Spleen (tissue), 11 donors: ENCODE results near the gene CRB2. TPM values are rescaled to one million over a fixed set of nuclear protein-coding genes. Genes with fewer than 3 reads are reported as not detected.

Experiments used
- DNase-seq: peaks from one replicate; pipeline ENCODE4 v3.0.0-alpha.2; 2020
- H3K27ac ChIP-seq, 8 donors: fragments of 200-600 bp; sonication (generic) in 7 of 8; 1 replicate in 4 of 8; 2 replicates in 4 of 8; pipeline versions ENCODE4 v1.5.0 to v1.8.0; 2016 to 2021; ENCODE audit warnings: inconsistent platforms in 4 of 8, mild to moderate bottlenecking in 4 of 8, moderate library complexity in 1 of 8
- H3K27me3 ChIP-seq, 7 donors: fragments of 200-600 bp; sonication (generic) in 6 of 7; replicated peaks in 1 of 7; 1 replicate in 4 of 7; 2 replicates in 3 of 7; pipeline versions ENCODE4 v1.5.0 to v1.8.0; 2016 to 2021; ENCODE audit warnings: inconsistent platforms in 3 of 7, mild to moderate bottlenecking in 1 of 7
- H3K36me3 ChIP-seq, 6 donors: fragments of 200-600 bp; sonication (generic) in 5 of 6; 1 replicate in 4 of 6; 2 replicates in 2 of 6; pipeline versions ENCODE4 v1.5.0 to v1.8.0; 2016 to 2021; ENCODE audit warnings: inconsistent platforms in 2 of 6
- H3K4me1 ChIP-seq, 6 donors: fragments of 200-600 bp; sonication (generic) in 5 of 6; 1 replicate in 3 of 6; 2 replicates in 3 of 6; pipeline versions ENCODE4 v1.5.0 to v1.8.0; 2016 to 2021; ENCODE audit warnings: inconsistent platforms in 3 of 6
- H3K4me3 ChIP-seq, 8 donors: fragments of 200-600 bp; sonication (generic) in 7 of 8; 1 replicate in 4 of 8; 2 replicates in 4 of 8; pipeline versions ENCODE4 v1.5.0 to v1.8.0; 2016 to 2021; ENCODE audit warnings: inconsistent platforms in 4 of 8, mild to moderate bottlenecking in 4 of 8, moderate library complexity in 2 of 8
- H3K9me3 ChIP-seq, 8 donors: fragments of 200-600 bp; sonication (generic) in 7 of 8; 1 replicate in 4 of 8; 2 replicates in 4 of 8; pipeline versions ENCODE4 v1.5.0 to v1.8.0; 2016 to 2021; ENCODE audit warnings: inconsistent platforms in 4 of 8
- CTCF ChIP-seq, 11 experiments: fragments of 200-600 bp in 7 of 11; fragments of 450-650 bp in 4 of 11; sonication (generic) in 4 of 11; IDR thresholded peaks in 8 of 11; conservative IDR thresholded peaks in 3 of 11; 1 replicate in 7 of 11; 2 replicates in 4 of 11; pipeline versions ENCODE4 v1.4.0 to v1.8.0; 2016 to 2021; ENCODE audit warnings: antibody characterized with exemption in 11 of 11, inconsistent platforms in 4 of 11, mild to moderate bottlenecking in 1 of 11
- POLR2A ChIP-seq, 3 donors: fragments of 450-650 bp; IDR thresholded peaks; one replicate each; pipeline ENCODE4 v1.5.1; 2017; ENCODE audit warnings: antibody characterized with exemption in 3 of 3, mild to moderate bottlenecking in 1 of 3
- POLR2AphosphoS5 ChIP-seq, 3 donors: sonication (generic); formaldehyde crosslinking; IDR thresholded peaks; one replicate each; pipeline ENCODE4 v1.5.1; 2017; ENCODE audit warnings: antibody characterized with exemption in 3 of 3
- WGBS, 5 donors: extraction: QIAGEN DNeasy Blood & Tissue Kit in 3 of 5; methylation state at CpG; one replicate each; pipeline versions ENCODE4 v1.1.5 to v1.1.7; 2013 to 2018; 5-methylcytosine and 5-hydroxymethylcytosine counted together
- intact Hi-C: fragments of 100-400 bp; cut with DNase I; formaldehyde crosslinking; loops from one replicate; pipeline ENCODE4 v1.15.0; 2023; ENCODE audit warnings: low total_unique reads
- polyA plus RNA-seq, 3 donors: library from polyadenylated mRNA; stranded (reverse); fragments of 200-250 nt; gene quantifications; one replicate each; pipeline ENCODE4 v1.2.1, GENCODE V29; 2013
- total RNA-seq, 7 donors: library from RNA; depleted of rRNA in 3 of 7; stranded (reverse); fragments of >200 nt in 3 of 7; fragmentation: NEBNext Ultra II Directional in 4 of 7; extraction: Animal tissue kit (Norgen Biotek cat#: 25700) in 4 of 7; gene quantifications; one replicate each; pipeline versions ENCODE4 v1.1.0 to v1.2.1, GENCODE V29; 2016 to 2021
- donor health status: healthy with polysubstance abuse.
- donor health status: DM: no; HTN: no; CAD: no; lungs with moderate emphysema.
- donor health status: DM: no; HTN: no; CAD: no.
- donor health status: Bipolar disorder and iron deficiency.
- donor health status: healthy.
- donor health status: DM: no; HTN: no; CAD: no.
- donor health status: DM: yes; HTN: yes; CAD: no.

The CRB2 gene
- total and polyA plus RNA-seq, 10 donors, result 0.34 to 3.0 (median 1.6) TPM

DNA sequence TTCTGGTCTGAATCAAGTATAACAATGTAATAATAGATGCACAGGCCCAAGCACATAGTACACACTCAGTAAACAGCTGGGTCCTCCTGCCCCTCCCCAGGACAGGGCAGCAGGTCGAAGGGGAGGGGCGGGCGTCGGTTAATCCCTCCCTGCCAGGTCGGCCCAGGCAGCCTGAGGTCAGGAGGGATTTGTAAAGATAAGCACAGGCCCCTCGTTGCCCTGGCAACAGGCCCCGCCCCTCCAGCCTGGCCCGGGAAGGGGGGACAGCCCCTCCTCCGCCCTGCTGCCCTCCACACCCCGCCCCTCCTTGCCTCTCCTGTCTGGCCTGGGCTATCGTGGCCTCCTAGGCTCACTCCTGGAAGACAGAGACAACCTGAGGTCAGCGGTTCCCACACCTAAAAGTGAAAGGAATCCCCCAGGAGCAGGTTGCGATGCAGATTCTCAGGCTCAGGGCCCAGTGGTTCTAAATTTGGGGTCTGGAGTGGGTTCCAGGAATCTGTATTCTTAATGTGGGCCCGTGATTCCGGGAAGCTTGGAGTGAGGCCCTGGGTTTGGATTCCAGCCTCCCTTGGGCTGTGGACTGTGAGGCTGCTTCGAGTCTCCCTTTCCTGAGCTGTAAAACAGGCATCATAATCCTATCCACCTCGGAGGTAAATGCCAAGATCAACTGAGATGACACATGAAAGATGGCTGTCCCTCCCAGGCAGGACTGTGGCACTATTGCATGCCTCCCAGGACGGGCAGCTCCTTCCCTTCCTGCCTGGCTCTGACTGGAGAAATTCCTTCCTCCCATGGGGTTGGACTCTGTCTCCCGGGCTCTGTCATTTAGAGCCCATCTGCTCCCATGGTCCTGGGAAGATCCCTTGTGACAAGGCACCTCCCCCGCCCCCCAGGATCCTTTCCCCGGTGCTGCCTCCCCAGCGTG is 4.4 kb downstream of the CRB2 start:
- intact Hi-C loops, result no loop called here
- H3K27me3 ChIP-seq, result peaks cover 0 to 8% (median 0%) of the 10 kb centered on the region in 7 donors
- no peak overlapping the region for H3K27ac ChIP-seq
- TF ChIP-seq POLR2A (IDR thresholded peaks at IDR 0.05) (no peak), CTCF (IDR thresholded peaks at IDR 0.05 in 8 of 11, conservative IDR thresholded peaks at IDR 0.05 in 3 of 11) (no peak), POLR2AphosphoS5 (IDR thresholded peaks at IDR 0.05) (no peak)
- 37 to 55% (median 43%) methylated on average over 13 to 22 of the region's 22 CpGs for WGBS, 5 donors
- DNase-seq, result no peak
- no peaks in the 10 kb centered on the region for H3K36me3 ChIP-seq
- no peak overlapping the region for H3K4me3 ChIP-seq
- no peaks in the 10 kb centered on the region for H3K9me3 ChIP-seq
- peaks cover 0 to 24% (median 8%) of the 10 kb centered on the region in 6 donors for H3K4me1 ChIP-seq

- Histone ChIP-seq H3K27ac (no peak overlapping the region), H3K36me3 (no peaks in the 10 kb centered on the region), H3K4me1 (peaks cover 0 to 24% (median 8%) of the 10 kb centered on the region in 6 donors), H3K27me3 (peaks cover 0 to 16% (median 4%) of the 10 kb centered on the region in 7 donors), H3K9me3 (no peaks in the 10 kb centered on the region), H3K4me3 (no peak overlapping the region)
- 65 to 71% (median 68%) methylated on average over 9 to 10 of the region's 10 CpGs for WGBS, 5 donors
- intact Hi-C loops, result no loop called here
- no peak for DNase-seq
- TF ChIP-seq CTCF (IDR thresholded peaks at IDR 0.05 in 8 of 11, conservative IDR thresholded peaks at IDR 0.05 in 3 of 11), result no peak
- TF ChIP-seq POLR2A (IDR thresholded peaks at IDR 0.05), result no peak
- TF ChIP-seq POLR2AphosphoS5 (IDR thresholded peaks at IDR 0.05), result no peak
Observed at GRCh38 chr9:123361086-123361730, 5.2 kb downstream of the CRB2 start.

GRCh38 chr9:123361731-123362510 is 5.9 kb downstream of the CRB2 start:
- Histone ChIP-seq H3K36me3 (no peaks in the 10 kb centered on the region), H3K4me1 (peaks cover 0 to 24% (median 8%) of the 10 kb centered on the region in 6 donors), H3K27ac (no peak overlapping the region), H3K9me3 (no peaks in the 10 kb centered on the region), H3K27me3 (peaks cover 0 to 19% (median 6%) of the 10 kb centered on the region in 7 donors), H3K4me3 (no peak overlapping the region)
- DNase-seq, result no peak
- no peak for TF ChIP-seq CTCF (IDR thresholded peaks at IDR 0.05 in 8 of 11, conservative IDR thresholded peaks at IDR 0.05 in 3 of 11)
- TF ChIP-seq POLR2AphosphoS5 (IDR thresholded peaks at IDR 0.05), result no peak
- no peak for TF ChIP-seq POLR2A (IDR thresholded peaks at IDR 0.05)
- intact Hi-C loops, result no loop called here
- 69 to 72% (median 70%) methylated on average over 11 of the region's 11 CpGs for WGBS, 5 donors
